Measurements from ENCODE around the gene EHD2. TPM values are rescaled to one million over a fixed set of nuclear protein-coding genes. Genes with fewer than 3 reads are reported as not detected.
"Not testable (repeated sequence)": the region's sequence is repeated elsewhere in the genome, so short reads cannot be mapped to it uniquely, and the experiment has no call there.

The EHD2 gene
- polyA plus RNA-seq, 3 donors: not detected

GRCh38 chr19:47762151-47762550, 48.9 kb downstream of the EHD2 start:
- Histone ChIP-seq H3K36me3 (replicated peaks in 1 of 2; ENCODE audit: control insufficient read depth in 1 of 2, insufficient read depth in 2 of 2, low read length in 2 of 2) (peaks cover 13 to 22% of the 10 kb centered on the region in 2 donors), H3K9ac (ENCODE audit: insufficient read depth, low read length, poor library complexity, severe bottlenecking) (no peak overlapping the region), H4K20me1 (ENCODE audit: insufficient read depth, low read length) (no peaks in the 10 kb centered on the region), H3K9me3 (replicated peaks in 1 of 2; ENCODE audit: control insufficient read depth in 1 of 2, insufficient read depth in 1 of 2, low read length in 2 of 2) (no peaks in the 10 kb centered on the region), H3K79me2 (ENCODE audit: insufficient read depth, low read length) (no peaks in the 10 kb centered on the region), H3K27ac (ENCODE audit: low read depth in 1 of 2, low read length in 2 of 2) (no peak overlapping the region), H3K4me2 (replicated peaks; ENCODE audit: extremely low read depth, low read length, poor library complexity, severe bottlenecking) (no peak overlapping the region), H3K4me3 (replicated peaks in 1 of 3; ENCODE audit: low read depth in 2 of 3, low read length in 3 of 3) (no peak overlapping the region), H3K4me1 (ENCODE audit: control insufficient read depth in 1 of 2, insufficient read depth in 2 of 2, low read length in 2 of 2) (no peaks in the 10 kb centered on the region), H3K27me3 (ENCODE audit: control insufficient read depth in 2 of 2, insufficient read depth in 2 of 2, low read length in 2 of 2) (no peaks in the 10 kb centered on the region), H2AFZ (ENCODE audit: insufficient read depth, low read depth, low read length, poor library complexity, severe bottlenecking) (no peak overlapping the region)
- intact Hi-C loops (cut with micrococcal nuclease): no loop called here
- peaks cover 0 to 8% (median 4%) of the 10 kb centered on the region in 7 donors for H3K9me3 Mint-ChIP-seq
- no peaks in the 10 kb centered on the region for H3K4me1 Mint-ChIP-seq
- DNase-seq: no peak
- no peak overlapping the region for H3K4me3 Mint-ChIP-seq
- peaks cover 23 to 32% of the 10 kb centered on the region in 2 donors for H3K36me3 Mint-ChIP-seq
- H3K27me3 Mint-ChIP-seq (ENCODE audit: low read depth in 3 of 3): peaks cover 0 to under 1% (median 0%) of the 10 kb centered on the region in 3 donors
- TF ChIP-seq, protein P1, sequence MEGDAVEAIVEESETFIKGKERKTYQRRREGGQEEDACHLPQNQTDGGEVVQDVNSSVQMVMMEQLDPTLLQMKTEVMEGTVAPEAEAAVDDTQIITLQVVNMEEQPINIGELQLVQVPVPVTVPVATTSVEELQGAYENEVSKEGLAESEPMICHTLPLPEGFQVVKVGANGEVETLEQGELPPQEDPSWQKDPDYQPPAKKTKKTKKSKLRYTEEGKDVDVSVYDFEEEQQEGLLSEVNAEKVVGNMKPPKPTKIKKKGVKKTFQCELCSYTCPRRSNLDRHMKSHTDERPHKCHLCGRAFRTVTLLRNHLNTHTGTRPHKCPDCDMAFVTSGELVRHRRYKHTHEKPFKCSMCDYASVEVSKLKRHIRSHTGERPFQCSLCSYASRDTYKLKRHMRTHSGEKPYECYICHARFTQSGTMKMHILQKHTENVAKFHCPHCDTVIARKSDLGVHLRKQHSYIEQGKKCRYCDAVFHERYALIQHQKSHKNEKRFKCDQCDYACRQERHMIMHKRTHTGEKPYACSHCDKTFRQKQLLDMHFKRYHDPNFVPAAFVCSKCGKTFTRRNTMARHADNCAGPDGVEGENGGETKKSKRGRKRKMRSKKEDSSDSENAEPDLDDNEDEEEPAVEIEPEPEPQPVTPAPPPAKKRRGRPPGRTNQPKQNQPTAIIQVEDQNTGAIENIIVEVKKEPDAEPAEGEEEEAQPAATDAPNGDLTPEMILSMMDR (IDR thresholded peaks at IDR 0.05): no peak
- peak overlapping the region in 3 of 7 donors; percentile 4 to 64 (median 57) for H3K27ac Mint-ChIP-seq
- WGBS (ENCODE audit: insufficient coverage): no CpG with 5 or more reads among the region's 3 CpGs

- Mint-ChIP-seq H3K36me3 (peaks cover 17 to 26% of the 10 kb centered on the region in 2 donors), H3K27me3 (ENCODE audit: low read depth in 3 of 3) (no peaks in the 10 kb centered on the region), H3K27ac (peak overlapping the region in 1 of 7 donors; percentile 44), H3K4me3 (no peak overlapping the region), H3K4me1 (no peaks in the 10 kb centered on the region), H3K9me3 (peaks cover 0 to 8% (median 4%) of the 10 kb centered on the region in 7 donors)
- H3K27ac ChIP-seq (ENCODE audit: low read depth in 1 of 2, low read length in 2 of 2): no peak overlapping the region
- no peaks in the 10 kb centered on the region for H3K79me2 ChIP-seq (ENCODE audit: insufficient read depth, low read length)
- no peaks in the 10 kb centered on the region for H4K20me1 ChIP-seq (ENCODE audit: insufficient read depth, low read length)
- H3K4me3 ChIP-seq (replicated peaks in 1 of 3; ENCODE audit: low read depth in 2 of 3, low read length in 3 of 3): no peak overlapping the region
- H3K4me1 ChIP-seq (ENCODE audit: control insufficient read depth in 1 of 2, insufficient read depth in 2 of 2, low read length in 2 of 2): no peaks in the 10 kb centered on the region
- WGBS (ENCODE audit: insufficient coverage): 93% methylated on average over 14 of the region's 18 CpGs
- no peak overlapping the region for H2AFZ ChIP-seq (ENCODE audit: insufficient read depth, low read depth, low read length, poor library complexity, severe bottlenecking)
- DNase-seq: no peak
- intact Hi-C loops (cut with micrococcal nuclease): no loop called here
- no peak overlapping the region for H3K9ac ChIP-seq (ENCODE audit: insufficient read depth, low read length, poor library complexity, severe bottlenecking)
- no peaks in the 10 kb centered on the region for H3K27me3 ChIP-seq (ENCODE audit: control insufficient read depth in 2 of 2, insufficient read depth in 2 of 2, low read length in 2 of 2)
- no peak overlapping the region for H3K4me2 ChIP-seq (replicated peaks; ENCODE audit: extremely low read depth, low read length, poor library complexity, severe bottlenecking)
- H3K36me3 ChIP-seq (replicated peaks in 1 of 2; ENCODE audit: control insufficient read depth in 1 of 2, insufficient read depth in 2 of 2, low read length in 2 of 2): peaks cover 7 to 15% of the 10 kb centered on the region in 2 donors
- H3K9me3 ChIP-seq (replicated peaks in 1 of 2; ENCODE audit: control insufficient read depth in 1 of 2, insufficient read depth in 1 of 2, low read length in 2 of 2): no peaks in the 10 kb centered on the region
- TF ChIP-seq, protein P1 (IDR thresholded peaks at IDR 0.05): no peak
These were observed 49.5 kb downstream of the EHD2 start for GRCh38 chr19:47762615-47763308.

DNA sequence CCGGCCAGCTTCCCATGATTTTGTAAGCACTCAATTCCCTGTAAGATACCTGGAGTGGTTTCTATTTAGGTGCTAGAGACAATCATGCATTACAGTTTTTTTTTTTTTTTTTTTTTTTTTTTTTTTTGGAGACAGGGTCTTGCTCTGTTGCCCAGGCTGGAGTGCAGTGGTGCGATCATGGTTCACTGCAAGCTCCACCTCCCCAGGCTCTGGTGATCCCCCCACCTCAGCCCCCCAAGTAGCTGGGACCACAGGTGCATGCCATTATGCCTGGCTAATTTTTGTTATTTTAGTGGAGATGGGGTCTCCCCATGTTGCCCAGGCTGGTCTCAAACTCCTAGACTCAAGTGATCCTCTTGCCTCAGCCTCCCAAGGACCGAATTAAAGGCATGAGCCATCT, 51.5 kb downstream of the EHD2 start:
- intact Hi-C loops (cut with micrococcal nuclease); H3K27ac Mint-ChIP-seq; H3K9me3 ChIP-seq (replicated peaks in 1 of 2; ENCODE audit: control insufficient read depth in 1 of 2, insufficient read depth in 1 of 2, low read length in 2 of 2); H3K4me1 Mint-ChIP-seq; H3K9ac ChIP-seq (ENCODE audit: insufficient read depth, low read length, poor library complexity, severe bottlenecking); H3K4me1 ChIP-seq (ENCODE audit: control insufficient read depth in 1 of 2, insufficient read depth in 2 of 2, low read length in 2 of 2); H4K20me1 ChIP-seq (ENCODE audit: insufficient read depth, low read length); DNase-seq; H3K27ac ChIP-seq (ENCODE audit: low read depth in 1 of 2, low read length in 2 of 2); H3K36me3 ChIP-seq (replicated peaks in 1 of 2; ENCODE audit: control insufficient read depth in 1 of 2, insufficient read depth in 2 of 2, low read length in 2 of 2); H2AFZ ChIP-seq (ENCODE audit: insufficient read depth, low read depth, low read length, poor library complexity, severe bottlenecking); H3K27me3 ChIP-seq (ENCODE audit: control insufficient read depth in 2 of 2, insufficient read depth in 2 of 2, low read length in 2 of 2); H3K4me2 ChIP-seq (replicated peaks; ENCODE audit: extremely low read depth, low read length, poor library complexity, severe bottlenecking); H3K4me3 Mint-ChIP-seq; H3K36me3 Mint-ChIP-seq; H3K9me3 Mint-ChIP-seq; H3K79me2 ChIP-seq (ENCODE audit: insufficient read depth, low read length); H3K4me3 ChIP-seq (replicated peaks in 1 of 3; ENCODE audit: low read depth in 2 of 3, low read length in 3 of 3); H3K27me3 Mint-ChIP-seq (ENCODE audit: low read depth in 3 of 3): not testable (repeated sequence)
- 80% methylated on average over 1 of the region's 3 CpGs for WGBS (ENCODE audit: insufficient coverage)
